Osteocyte (in vitro differentiated cells): Measurements from ENCODE around the gene PPP1R1C. TPM values are rescaled to one million over a fixed set of nuclear protein-coding genes. Genes with fewer than 3 reads are reported as not detected.

Experiments used
- DNase-seq: peaks from one replicate; pipeline ENCODE4 v3.0.0; 2021; ENCODE audit warnings: mixed read lengths; ENCODE audit not compliant: unreplicated experiment; ENCODE audit errors: extremely low spot score
- H3K27ac Mint-ChIP-seq: one replicate; pipeline ENCODE4 v1.8.0; 2021; ENCODE audit warnings: mild to moderate bottlenecking, mixed read lengths; ENCODE audit not compliant: unreplicated experiment
- H3K27me3 Mint-ChIP-seq: one replicate; pipeline ENCODE4 v1.8.0; 2021; ENCODE audit warnings: mixed read lengths; ENCODE audit not compliant: unreplicated experiment
- H3K36me3 Mint-ChIP-seq: one replicate; pipeline ENCODE4 v1.8.0; 2021; ENCODE audit warnings: mixed read lengths; ENCODE audit not compliant: unreplicated experiment
- H3K4me1 Mint-ChIP-seq: one replicate; pipeline ENCODE4 v1.8.0; 2021; ENCODE audit warnings: mixed read lengths; ENCODE audit not compliant: unreplicated experiment
- H3K4me3 Mint-ChIP-seq: one replicate; pipeline ENCODE4 v1.8.0; 2021; ENCODE audit warnings: mild to moderate bottlenecking, moderate library complexity, mixed read lengths; ENCODE audit not compliant: unreplicated experiment
- H3K9me3 Mint-ChIP-seq: one replicate; pipeline ENCODE4 v1.8.0; 2021; ENCODE audit warnings: mixed read lengths; ENCODE audit not compliant: unreplicated experiment
- total RNA-seq: library from RNA; stranded (reverse); gene quantifications from 2 replicates; pipeline ENCODE4 v1.2.1, GENCODE V29; 2021
- TF ChIP-seq, protein P1 (sequence below): fragments of 200-600 bp; sonication (generic); IDR thresholded peaks from 2 replicates; pipeline ENCODE4 v1.5.0; 2021; ENCODE audit warnings: antibody characterized with exemption, mild to moderate bottlenecking, moderate library complexity

Gene PPP1R1C
- total RNA-seq, 1 donor from 2014 or later, result 1.6 TPM

- Mint-ChIP-seq H3K36me3 (no peaks in the 10 kb centered on the region), H3K27me3 (no peaks in the 10 kb centered on the region), H3K9me3 (peaks cover 10% of the 10 kb centered on the region), H3K4me1 (peaks cover under 1% of the 10 kb centered on the region), H3K27ac (no peak overlapping the region), H3K4me3 (no peak overlapping the region)
- TF ChIP-seq, protein P1, sequence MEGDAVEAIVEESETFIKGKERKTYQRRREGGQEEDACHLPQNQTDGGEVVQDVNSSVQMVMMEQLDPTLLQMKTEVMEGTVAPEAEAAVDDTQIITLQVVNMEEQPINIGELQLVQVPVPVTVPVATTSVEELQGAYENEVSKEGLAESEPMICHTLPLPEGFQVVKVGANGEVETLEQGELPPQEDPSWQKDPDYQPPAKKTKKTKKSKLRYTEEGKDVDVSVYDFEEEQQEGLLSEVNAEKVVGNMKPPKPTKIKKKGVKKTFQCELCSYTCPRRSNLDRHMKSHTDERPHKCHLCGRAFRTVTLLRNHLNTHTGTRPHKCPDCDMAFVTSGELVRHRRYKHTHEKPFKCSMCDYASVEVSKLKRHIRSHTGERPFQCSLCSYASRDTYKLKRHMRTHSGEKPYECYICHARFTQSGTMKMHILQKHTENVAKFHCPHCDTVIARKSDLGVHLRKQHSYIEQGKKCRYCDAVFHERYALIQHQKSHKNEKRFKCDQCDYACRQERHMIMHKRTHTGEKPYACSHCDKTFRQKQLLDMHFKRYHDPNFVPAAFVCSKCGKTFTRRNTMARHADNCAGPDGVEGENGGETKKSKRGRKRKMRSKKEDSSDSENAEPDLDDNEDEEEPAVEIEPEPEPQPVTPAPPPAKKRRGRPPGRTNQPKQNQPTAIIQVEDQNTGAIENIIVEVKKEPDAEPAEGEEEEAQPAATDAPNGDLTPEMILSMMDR, result no peak
- DNase-seq, result no peak
Observed at GRCh38 chr2:181972431-181973170, 13.1 kb upstream of the PPP1R1C start.

DNA sequence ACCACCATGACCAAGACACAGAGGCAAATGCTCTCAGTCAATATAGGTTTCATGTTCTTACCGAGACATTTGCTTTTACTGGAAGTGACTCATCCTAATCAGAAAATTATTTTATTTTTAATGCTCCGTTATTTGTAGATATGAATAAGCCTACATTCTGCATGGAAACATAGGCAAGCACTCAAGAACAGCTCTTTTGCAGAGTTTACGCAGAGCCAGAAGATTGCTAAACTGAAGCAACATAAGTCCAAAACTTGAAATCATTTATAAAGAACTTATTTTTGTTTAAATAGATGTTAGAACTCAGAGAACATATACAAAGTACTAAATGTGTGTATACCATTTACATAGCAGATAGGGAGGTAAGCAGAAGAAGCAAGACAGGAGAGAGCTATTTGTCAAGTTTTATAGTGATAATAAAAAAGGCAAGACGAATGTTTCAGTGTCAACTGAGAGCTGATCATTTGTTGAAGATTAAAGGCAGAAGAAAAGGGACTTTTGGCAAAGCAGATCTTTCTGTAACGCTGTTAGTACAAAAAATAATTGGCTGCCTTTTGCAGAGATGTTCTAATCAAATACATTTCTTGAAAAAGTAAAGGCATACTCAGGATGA is 12.4 kb upstream of the PPP1R1C start:
- H3K4me1 Mint-ChIP-seq, result peaks cover 3% of the 10 kb centered on the region
- H3K27me3 Mint-ChIP-seq, result no peaks in the 10 kb centered on the region
- H3K4me3 Mint-ChIP-seq, result no peak overlapping the region
- peaks cover 10% of the 10 kb centered on the region for H3K9me3 Mint-ChIP-seq
- TF ChIP-seq, protein P1, result no peak
- no peak overlapping the region for H3K27ac Mint-ChIP-seq
- H3K36me3 Mint-ChIP-seq, result no peaks in the 10 kb centered on the region
- no peak for DNase-seq

DNA sequence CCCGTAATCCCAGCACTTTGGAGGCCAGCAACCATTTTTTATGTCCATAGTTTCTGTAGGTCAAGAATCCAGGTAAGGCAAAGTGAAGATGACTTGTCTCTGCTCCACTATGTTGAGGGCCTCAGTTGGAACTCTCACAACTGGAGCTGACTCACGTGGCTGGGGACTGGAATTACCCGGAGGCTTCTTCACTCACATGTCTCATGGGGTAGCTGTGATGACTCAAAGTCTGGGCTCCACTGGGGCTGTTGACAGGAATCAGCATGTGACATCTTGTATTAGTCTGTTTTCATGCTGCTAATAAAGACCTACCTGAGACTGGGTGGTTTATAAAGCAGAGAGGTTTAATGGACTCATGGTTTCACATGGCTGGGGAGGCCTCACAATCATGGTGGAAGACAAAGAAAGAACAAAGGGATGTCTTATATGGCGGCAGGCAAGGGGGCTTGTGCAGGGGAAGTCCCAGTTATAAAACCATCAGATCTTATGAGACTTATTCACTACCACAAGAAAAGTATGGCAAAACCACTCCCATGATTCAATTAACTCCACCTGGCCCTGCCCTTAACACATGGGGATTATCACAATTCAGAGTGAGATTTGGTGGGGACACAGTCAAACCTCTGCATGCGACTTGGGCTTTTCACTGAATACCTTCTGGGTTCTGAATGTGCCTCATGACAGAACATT is 7.8 kb upstream of the PPP1R1C start:
- Mint-ChIP-seq H3K9me3 (no peaks in the 10 kb centered on the region), H3K4me3 (no peak overlapping the region), H3K27me3 (no peaks in the 10 kb centered on the region), H3K27ac (no peak overlapping the region), H3K4me1 (peaks cover 3% of the 10 kb centered on the region), H3K36me3 (no peaks in the 10 kb centered on the region)
- TF ChIP-seq, protein P1, result no peak
- no peak for DNase-seq

DNA sequence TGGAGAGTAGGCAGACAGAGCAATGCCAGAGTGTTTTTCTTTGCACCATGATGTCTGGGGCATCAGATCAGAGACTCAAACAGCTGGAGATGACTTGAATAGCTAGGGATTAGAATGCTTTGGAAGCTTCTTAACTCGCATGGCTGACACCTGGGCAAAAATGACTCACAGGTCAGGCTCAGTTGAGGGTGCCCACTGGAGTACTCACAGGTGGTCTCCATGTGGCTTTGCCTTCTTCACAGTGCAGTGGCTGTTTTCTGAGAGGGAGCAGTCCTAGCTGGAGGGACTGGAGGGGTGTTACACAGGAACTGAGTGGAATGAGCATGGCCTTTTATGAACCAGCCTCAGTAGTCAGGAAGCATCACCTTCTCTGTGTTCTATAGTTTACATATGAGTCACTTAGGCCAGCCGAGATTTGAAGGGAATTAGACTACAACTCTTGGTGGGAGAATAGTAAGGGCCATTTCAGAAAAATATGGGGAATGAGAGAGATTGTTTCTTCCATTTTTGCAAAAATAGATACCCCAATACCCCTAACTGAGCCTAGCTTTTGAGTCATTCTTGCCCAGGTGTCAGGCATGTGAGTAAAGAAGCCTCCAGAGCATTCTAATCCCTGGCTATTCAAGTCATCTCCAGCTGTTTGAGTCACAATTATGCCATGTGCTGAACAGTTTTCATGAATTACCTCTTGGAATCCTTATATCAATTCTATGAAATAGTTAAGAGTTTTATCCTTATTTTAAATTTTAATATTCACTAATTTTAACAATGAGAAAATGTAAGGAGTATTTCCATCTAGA is 7.1 kb upstream of the PPP1R1C start:
- no peak for DNase-seq
- H3K4me1 Mint-ChIP-seq, result peaks cover 3% of the 10 kb centered on the region
- no peaks in the 10 kb centered on the region for H3K36me3 Mint-ChIP-seq
- no peaks in the 10 kb centered on the region for H3K27me3 Mint-ChIP-seq
- H3K9me3 Mint-ChIP-seq, result no peaks in the 10 kb centered on the region
- H3K27ac Mint-ChIP-seq, result no peak overlapping the region
- no peak overlapping the region for H3K4me3 Mint-ChIP-seq
- TF ChIP-seq, protein P1, result no peak
